Neural cell (in vitro differentiated cells): Measurements from ENCODE around the gene TPSB2.

Experiments used
- CTCF ChIP-seq: fragments of 450-650 bp; IDR thresholded peaks from 2 replicates; pipeline ENCODE4 v1.5.1; 2014; ENCODE audit warnings: antibody characterized with exemption, mild to moderate bottlenecking, moderate library complexity; ENCODE audit not compliant: poor library complexity, severe bottlenecking
- EP300 ChIP-seq: fragments of 450-650 bp; conservative IDR thresholded peaks from 2 replicates; pipeline ENCODE4 v1.6.1; 2014; ENCODE audit warnings: antibody characterized with exemption, mild to moderate bottlenecking, moderate library complexity; ENCODE audit not compliant: poor library complexity, severe bottlenecking
- EZH2 ChIP-seq: fragments of 200-600, 300-800 bp; shearing (Covaris generic), sonication (generic); IDR thresholded peaks from 2 replicates; pipeline ENCODE4 v1.6.1; 2014; ENCODE audit warnings: antibody characterized with exemption, low read length, borderline replicate concordance, mild to moderate bottlenecking; ENCODE audit not compliant: insufficient read depth, poor library complexity, severe bottlenecking
- MXI1 ChIP-seq: fragments of 450-650 bp; conservative IDR thresholded peaks from 2 replicates; pipeline ENCODE4 v1.6.1; 2014; ENCODE audit warnings: antibody characterized with exemption, mild to moderate bottlenecking; ENCODE audit not compliant: poor library complexity, severe bottlenecking
- POLR2AphosphoS5 ChIP-seq: IDR thresholded peaks from 2 replicates; pipeline ENCODE4 v1.6.1; 2012
- RAD21 ChIP-seq: fragments of 450-650 bp; conservative IDR thresholded peaks from 2 replicates; pipeline ENCODE4 v1.6.1; 2014; ENCODE audit warnings: antibody characterized with exemption, mild to moderate bottlenecking, moderate library complexity
- SMC3 ChIP-seq: fragments of 450-650 bp; conservative IDR thresholded peaks from 2 replicates; pipeline ENCODE4 v1.6.1; 2014; ENCODE audit warnings: antibody characterized with exemption, mild to moderate bottlenecking, moderate library complexity; ENCODE audit not compliant: poor library complexity
- TAF1 ChIP-seq: IDR thresholded peaks from 2 replicates; pipeline ENCODE4 v1.6.1; 2012; ENCODE audit warnings: low read depth
- TF ChIP-seq, protein P1 (sequence below): IDR thresholded peaks from 2 replicates; pipeline ENCODE4 v1.6.1; 2012; ENCODE audit warnings: borderline replicate concordance

DNA sequence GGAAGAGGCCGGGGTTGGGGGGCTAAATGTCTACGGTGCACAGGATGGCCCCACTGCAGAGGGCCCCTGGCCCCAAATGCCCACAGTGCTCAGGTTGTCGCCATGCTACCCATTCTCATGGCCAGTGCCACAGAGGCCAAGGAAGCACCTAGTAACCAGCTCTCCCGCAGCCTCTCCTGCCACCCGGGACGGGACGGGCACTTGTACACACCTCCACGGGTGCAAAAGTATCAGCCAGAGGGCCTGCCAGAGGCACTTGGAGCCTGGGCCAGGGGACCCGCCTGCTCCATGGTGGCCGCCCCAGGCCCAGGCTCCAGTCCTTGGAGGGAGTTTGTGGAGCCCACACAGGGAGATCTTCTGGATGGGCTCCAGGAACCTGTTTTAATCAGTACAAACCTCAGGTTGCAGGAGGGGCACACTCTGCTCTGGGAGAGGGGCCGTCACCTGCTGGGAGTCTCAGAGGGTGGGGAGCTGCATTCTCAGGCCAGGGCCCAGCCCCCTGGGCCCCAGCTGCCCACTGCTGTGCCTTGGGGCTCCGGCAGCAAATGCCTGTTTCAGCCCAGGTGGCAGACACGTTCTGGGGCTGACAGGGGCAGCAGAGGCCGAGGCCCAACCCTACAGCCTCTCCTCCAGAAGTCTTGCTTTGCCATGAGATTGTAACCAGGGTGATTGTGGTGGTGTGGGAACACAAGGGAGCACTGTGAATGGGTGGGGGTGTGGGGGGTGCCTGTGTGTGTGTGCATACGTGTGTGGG is 33.8 kb upstream of the TPSB2 start:
- TF ChIP-seq POLR2AphosphoS5 (no peak), CTCF (no peak), EZH2 (no peak), MXI1 (no peak), TAF1 (no peak), EP300 (no peak), SMC3 (no peak), RAD21 (no peak)
- TF ChIP-seq, protein P1, sequence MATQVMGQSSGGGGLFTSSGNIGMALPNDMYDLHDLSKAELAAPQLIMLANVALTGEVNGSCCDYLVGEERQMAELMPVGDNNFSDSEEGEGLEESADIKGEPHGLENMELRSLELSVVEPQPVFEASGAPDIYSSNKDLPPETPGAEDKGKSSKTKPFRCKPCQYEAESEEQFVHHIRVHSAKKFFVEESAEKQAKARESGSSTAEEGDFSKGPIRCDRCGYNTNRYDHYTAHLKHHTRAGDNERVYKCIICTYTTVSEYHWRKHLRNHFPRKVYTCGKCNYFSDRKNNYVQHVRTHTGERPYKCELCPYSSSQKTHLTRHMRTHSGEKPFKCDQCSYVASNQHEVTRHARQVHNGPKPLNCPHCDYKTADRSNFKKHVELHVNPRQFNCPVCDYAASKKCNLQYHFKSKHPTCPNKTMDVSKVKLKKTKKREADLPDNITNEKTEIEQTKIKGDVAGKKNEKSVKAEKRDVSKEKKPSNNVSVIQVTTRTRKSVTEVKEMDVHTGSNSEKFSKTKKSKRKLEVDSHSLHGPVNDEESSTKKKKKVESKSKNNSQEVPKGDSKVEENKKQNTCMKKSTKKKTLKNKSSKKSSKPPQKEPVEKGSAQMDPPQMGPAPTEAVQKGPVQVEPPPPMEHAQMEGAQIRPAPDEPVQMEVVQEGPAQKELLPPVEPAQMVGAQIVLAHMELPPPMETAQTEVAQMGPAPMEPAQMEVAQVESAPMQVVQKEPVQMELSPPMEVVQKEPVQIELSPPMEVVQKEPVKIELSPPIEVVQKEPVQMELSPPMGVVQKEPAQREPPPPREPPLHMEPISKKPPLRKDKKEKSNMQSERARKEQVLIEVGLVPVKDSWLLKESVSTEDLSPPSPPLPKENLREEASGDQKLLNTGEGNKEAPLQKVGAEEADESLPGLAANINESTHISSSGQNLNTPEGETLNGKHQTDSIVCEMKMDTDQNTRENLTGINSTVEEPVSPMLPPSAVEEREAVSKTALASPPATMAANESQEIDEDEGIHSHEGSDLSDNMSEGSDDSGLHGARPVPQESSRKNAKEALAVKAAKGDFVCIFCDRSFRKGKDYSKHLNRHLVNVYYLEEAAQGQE: no peak
